Gastrocnemius medialis (tissue), 4 donors: ENCODE data around the gene TNFAIP3.

ENCODE experiments used
- POLR2A ChIP-seq, 2 donors: fragments of 450-650 bp; IDR thresholded peaks; one replicate each; pipeline ENCODE4 v1.6.1; 2017; ENCODE audit warnings: antibody characterized with exemption in 2 of 2, mild to moderate bottlenecking in 2 of 2, moderate library complexity in 2 of 2
- TF ChIP-seq, protein P1 (sequence below), 5 experiments: fragments of 450-650 bp in 3 of 5; fragments of 200-600 bp in 2 of 5; sonication (generic) in 2 of 5; IDR thresholded peaks in 4 of 5; conservative IDR thresholded peaks in 1 of 5; 1 replicate in 4 of 5; 2 replicates in 1 of 5; pipeline ENCODE4 v1.5.1; 2016 to 2019; ENCODE audit warnings: antibody characterized with exemption in 5 of 5, mild to moderate bottlenecking in 3 of 5, moderate library complexity in 3 of 5

DNA sequence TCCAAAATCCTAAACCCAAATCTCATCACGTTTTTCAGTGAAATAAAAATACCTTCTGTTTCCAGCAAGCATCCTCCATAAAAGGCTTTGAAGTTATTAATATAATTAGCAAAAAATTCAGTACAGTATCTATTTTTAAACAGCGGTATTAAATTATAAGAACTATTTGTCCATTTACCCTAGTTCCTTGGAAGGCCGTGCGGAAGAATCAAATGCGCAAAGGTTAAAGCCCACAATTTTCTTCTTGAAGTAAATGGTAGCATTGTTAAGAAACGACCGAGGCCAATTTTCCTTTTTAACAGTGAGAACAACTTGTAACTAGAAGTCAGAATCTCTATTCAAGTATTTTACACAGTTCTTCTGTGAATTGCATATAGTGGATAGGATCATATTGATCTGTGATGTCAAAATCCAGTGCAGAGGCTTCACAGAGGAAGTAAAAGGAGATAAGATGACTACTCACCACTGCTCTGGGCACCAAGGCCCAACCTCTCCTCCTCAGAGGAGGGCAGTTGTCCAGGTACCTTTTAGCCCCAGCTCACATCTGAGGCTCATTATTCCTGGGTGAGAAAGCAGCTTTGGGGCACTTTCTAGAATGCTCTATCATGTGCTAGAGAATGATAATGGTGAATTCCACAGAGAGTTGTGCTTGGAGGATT lies 36.3 kb downstream of the TNFAIP3 start:
- no peak for TF ChIP-seq POLR2A (IDR thresholded peaks at IDR 0.05)
- TF ChIP-seq, protein P1, sequence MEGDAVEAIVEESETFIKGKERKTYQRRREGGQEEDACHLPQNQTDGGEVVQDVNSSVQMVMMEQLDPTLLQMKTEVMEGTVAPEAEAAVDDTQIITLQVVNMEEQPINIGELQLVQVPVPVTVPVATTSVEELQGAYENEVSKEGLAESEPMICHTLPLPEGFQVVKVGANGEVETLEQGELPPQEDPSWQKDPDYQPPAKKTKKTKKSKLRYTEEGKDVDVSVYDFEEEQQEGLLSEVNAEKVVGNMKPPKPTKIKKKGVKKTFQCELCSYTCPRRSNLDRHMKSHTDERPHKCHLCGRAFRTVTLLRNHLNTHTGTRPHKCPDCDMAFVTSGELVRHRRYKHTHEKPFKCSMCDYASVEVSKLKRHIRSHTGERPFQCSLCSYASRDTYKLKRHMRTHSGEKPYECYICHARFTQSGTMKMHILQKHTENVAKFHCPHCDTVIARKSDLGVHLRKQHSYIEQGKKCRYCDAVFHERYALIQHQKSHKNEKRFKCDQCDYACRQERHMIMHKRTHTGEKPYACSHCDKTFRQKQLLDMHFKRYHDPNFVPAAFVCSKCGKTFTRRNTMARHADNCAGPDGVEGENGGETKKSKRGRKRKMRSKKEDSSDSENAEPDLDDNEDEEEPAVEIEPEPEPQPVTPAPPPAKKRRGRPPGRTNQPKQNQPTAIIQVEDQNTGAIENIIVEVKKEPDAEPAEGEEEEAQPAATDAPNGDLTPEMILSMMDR (IDR thresholded peaks at IDR 0.05 in 4 of 5, conservative IDR thresholded peaks at IDR 0.05 in 1 of 5): no peak
